Vein endothelial cell (primary cell): ENCODE results near the gene MRPL49. TPM values are rescaled to one million over a fixed set of nuclear protein-coding genes. Genes with fewer than 3 reads are reported as not detected.
A peak's percentile ranks its signal among the peaks of the same experiment; 100 is the strongest.

Experiments used
- small RNA-seq: library from RNA; depleted of rRNA; stranded (forward); fragments of <200 nt; gene quantifications from one replicate; pipeline ENCODE3, GENCODE V24; 2012
- total RNA-seq: library from RNA; depleted of rRNA; stranded (reverse); fragments of >200 nt; gene quantifications from 2 replicates; pipeline ENCODE4 v1.2.3, GENCODE V29; 2012

Gene MRPL49
- total RNA-seq: 54.5 and 58.6 TPM in 2 replicates

GRCh38 chr11:65121865-65122696, at the start of gene MRPL49, which contains the start of gene FAU:
Gene MRPL49 (plus strand): TSS chr11:65122321. CDS start chr11:65122347, 26 bp downstream.
Gene FAU (minus strand): TSS chr11:65122134. CDS start chr11:65121813, 321 bp downstream.

DNA sequence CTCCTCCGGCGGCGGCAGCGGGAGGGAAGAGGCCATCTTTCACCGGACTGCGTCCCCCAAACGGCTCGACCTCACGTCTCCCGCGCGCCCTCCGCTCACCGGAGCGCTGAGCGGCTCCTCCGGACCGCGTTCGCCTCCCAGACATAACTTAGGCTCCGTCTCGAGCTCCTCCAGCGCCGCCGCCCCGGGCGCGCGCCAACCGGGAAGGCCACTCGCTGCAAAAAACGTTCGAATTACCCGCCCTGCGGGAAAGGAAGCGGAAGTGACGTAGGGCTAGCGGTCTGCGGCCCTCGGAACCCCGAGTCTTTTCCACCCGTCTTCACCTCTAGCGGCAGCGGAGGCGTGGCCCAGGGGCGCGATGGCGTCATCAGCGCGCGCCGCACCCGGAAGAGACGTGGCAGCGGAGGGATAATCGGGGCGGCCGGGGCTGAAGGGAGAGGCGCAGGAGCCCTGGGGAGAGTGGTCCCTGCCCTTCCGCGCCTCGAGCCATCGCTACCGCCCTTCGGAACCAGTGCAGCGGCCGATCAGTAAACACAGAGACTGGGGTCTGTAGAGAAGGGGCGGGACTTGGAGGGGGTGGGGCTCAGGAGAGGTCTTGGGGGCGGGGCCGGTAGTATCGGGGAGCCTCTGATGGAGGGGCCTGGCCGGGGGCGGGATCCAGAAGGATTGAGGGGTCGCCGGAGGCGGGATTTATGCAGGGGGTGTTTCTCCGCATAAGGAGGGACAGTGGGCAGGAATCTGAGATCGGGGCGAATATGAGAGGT, 38.1 kb upstream of the MRPL49 start, which contains the start of the genes CDCA5 and ZFPL1:
Gene CDCA5 (minus strand): TSS at position 207 of the 764 bp plus-strand sequence. CDS start 62 bp downstream, at position 145.
Gene ZFPL1 (plus strand): TSS at position 389 of the 764 bp plus-strand sequence. CDS start 477 bp downstream, outside the sequence.

GRCh38 chr11:65095974-65096806, 25.9 kb upstream of the MRPL49 start, which contains the start of gene VPS51:
Gene VPS51 (plus strand): TSS chr11:65096214. CDS start chr11:65096251, 37 bp downstream.

DNA sequence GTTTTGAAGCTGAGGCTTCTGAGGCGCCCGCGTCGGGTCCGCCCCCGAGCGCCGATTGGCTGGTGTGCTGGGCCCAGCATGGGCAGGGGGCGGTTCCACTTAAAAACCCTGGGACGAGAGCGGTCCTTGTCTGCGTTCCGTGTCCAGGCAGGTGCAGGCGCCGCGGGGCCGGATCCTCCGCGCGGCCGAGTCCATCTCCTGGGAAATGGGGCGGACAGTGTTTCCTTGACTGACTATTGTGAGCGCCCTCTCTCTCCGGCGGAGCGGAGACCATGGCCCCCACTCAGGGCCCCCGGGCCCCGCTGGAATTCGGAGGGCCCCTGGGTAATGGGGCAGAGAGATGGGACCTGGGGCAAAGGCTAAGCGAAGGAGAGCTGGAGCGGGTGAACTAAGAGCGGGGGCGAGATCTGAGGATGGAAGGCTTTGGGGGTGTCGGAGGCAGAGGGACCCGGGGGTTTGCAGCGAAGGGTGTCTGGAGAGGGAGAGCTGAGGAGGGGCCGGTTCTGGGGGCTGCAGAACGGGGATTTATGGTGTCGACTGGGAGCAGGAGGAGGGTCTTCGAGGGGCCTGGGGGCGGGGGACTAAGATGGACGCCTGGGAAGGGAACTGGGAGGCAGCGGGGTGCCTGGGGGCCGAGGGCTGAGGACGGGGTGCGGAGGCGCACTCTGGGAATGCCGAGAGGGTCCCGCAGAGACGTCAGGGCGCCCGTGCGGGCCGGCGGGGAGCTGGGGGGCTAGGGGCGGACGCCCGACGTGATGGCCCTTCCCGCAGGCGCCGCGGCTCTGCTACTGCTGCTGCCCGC, 10.2 kb upstream of the MRPL49 start, which contains the start of gene TM7SF2:
Gene TM7SF2 (plus strand): TSS at position 129 of the 802 bp plus-strand sequence. CDS start 144 bp downstream, at position 273.

GRCh38 chr11:65117206-65118096, 4.7 kb upstream of the MRPL49 start, which contains the start of gene ZNHIT2:
Gene ZNHIT2 (minus strand): TSS chr11:65117701. CDS start chr11:65117653, 48 bp downstream.

DNA sequence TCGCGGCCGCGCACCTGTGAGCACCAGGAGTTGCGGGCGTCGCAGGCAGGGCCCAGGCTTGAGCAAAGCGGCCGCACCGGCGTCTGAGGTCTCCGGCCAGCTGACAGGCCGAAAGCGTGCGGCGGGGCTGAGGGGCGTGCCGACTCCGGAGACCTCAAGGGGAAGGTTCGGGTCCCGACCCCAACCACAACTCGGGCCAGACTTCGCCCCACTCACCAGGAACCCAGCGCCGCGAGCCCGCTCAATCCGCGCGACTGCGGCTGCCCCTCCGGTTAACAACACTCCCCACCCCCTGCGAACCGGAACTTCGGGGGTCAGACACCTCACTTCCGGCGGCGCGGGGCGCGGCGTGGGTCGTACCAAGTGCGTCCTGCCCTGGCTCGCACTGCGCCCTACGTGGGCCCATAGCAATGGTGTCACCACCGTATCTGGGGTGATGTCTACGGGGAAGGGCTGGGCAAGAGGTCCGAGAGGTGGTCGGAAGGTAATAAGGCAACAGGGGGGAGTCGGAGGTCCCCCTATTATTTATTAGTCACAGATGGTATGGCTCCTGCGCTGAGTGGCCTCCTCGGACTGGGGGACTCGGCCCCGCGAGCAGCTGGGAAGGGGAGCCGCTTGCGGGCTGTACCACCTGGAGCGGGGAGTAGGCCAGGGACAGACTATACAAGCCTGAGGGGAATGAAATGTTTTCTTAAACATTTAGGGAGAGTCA, 12.3 kb downstream of the MRPL49 start, which contains the start of gene SYVN1:
Gene SYVN1 (minus strand): TSS at position 280 of the 712 bp plus-strand sequence. CDS start 918 bp downstream, outside the sequence.

GRCh38 chr11:65170058-65170534, 48.0 kb downstream of the MRPL49 start, which contains the start of gene SPDYC:
Gene SPDYC (plus strand): TSS chr11:65170233. CDS start chr11:65171358, 1,125 bp downstream.

Small RNAs within 50 kb of the gene (small RNA-seq; reads per million reads assigned to genes)
- not detected for gene HIGD1AP10
- not detected for gene PDCL2P2
- gene RNU2-23P: 13.3 reads per million, percentile 96 among the genes with 10 or more reads in this experiment

Other genes with a start within 250 kb of the MRPL49 start
- 97.7 and 129 TPM in 2 replicates for gene EHD1, start 243.7 kb upstream of the MRPL49 start, total RNA-seq
- gene ATG2A, start 205.1 kb upstream of the MRPL49 start, total RNA-seq: 19.1 and 19.3 TPM in 2 replicates
- gene PPP2R5B, start 197.6 kb upstream of the MRPL49 start, total RNA-seq: 10.8 and 12.4 TPM in 2 replicates
- not detected in 2 replicates for gene GPHA2, start 186.4 kb upstream of the MRPL49 start, total RNA-seq
- gene MAJIN, start 150.2 kb upstream of the MRPL49 start, total RNA-seq: not detected in 2 replicates
- 0.38 and 0.98 TPM in 2 replicates for gene BATF2, start 125.3 kb upstream of the MRPL49 start, total RNA-seq
- gene ARL2, start 108.2 kb upstream of the MRPL49 start, total RNA-seq: 97.8 and 115 TPM in 2 replicates
- gene SNX15, start 94.9 kb upstream of the MRPL49 start, total RNA-seq: 11.4 and 13.7 TPM in 2 replicates
- 9.3 and 12.4 TPM in 2 replicates for gene SAC3D1, start 81.1 kb upstream of the MRPL49 start, total RNA-seq
- 5.5 and 7.2 TPM in 2 replicates for gene NAALADL1, start 63.8 kb upstream of the MRPL49 start, total RNA-seq
- gene CDCA5, start 38.3 kb upstream of the MRPL49 start, total RNA-seq: 9.5 and 15.1 TPM in 2 replicates
- gene ZFPL1, start 38.1 kb upstream of the MRPL49 start, total RNA-seq: 39.3 and 45.1 TPM in 2 replicates
- gene VPS51, start 26.1 kb upstream of the MRPL49 start, total RNA-seq: 204 and 261 TPM in 2 replicates
- gene TM7SF2, start 10.4 kb upstream of the MRPL49 start, total RNA-seq: 16.9 and 20.6 TPM in 2 replicates
- gene ZNHIT2, start 4.6 kb upstream of the MRPL49 start, total RNA-seq: 8.0 and 11.4 TPM in 2 replicates
- 163 and 171 TPM in 2 replicates for gene FAU, start 187 bp upstream of the MRPL49 start, total RNA-seq
- gene SYVN1, start 12.2 kb downstream of the MRPL49 start, total RNA-seq: 9.8 and 21.8 TPM in 2 replicates
- gene SPDYC, start 47.9 kb downstream of the MRPL49 start, total RNA-seq: not detected in 2 replicates
- 173 and 196 TPM in 2 replicates for gene CAPN1, start 59.6 kb downstream of the MRPL49 start, total RNA-seq
- 11.3 and 13.4 TPM in 2 replicates for gene POLA2, start 139.6 kb downstream of the MRPL49 start, total RNA-seq
- 30.0 and 31.0 TPM in 2 replicates for gene CDC42EP2, start 192.5 kb downstream of the MRPL49 start, total RNA-seq
- 56.8 and 57.1 TPM in 2 replicates for gene DPF2, start 211.5 kb downstream of the MRPL49 start, total RNA-seq
- 0.29 and 0.33 TPM in 2 replicates for gene TIGD3, start 232.4 kb downstream of the MRPL49 start, total RNA-seq